GM18951 (cell line): ENCODE data around the gene CETN1.

Experiments used
- POLR2A ChIP-seq: IDR thresholded peaks from 4 replicates; pipeline ENCODE4 v1.6.1; 2011; ENCODE audit warnings: mild to moderate bottlenecking; ENCODE audit not compliant: insufficient read length, insufficient read depth; ENCODE audit errors: extremely low read depth
- in situ Hi-C: fragments of 300-500 bp; cut with MboI; formaldehyde crosslinking; loops from one replicate; pipeline ENCODE4 v1.12.0; 2022; ENCODE audit warnings: low sequenced_read_pairs, mixed read lengths, inconsistent platforms; ENCODE audit not compliant: unreplicated experiment

The CETN1 gene

GRCh38 chr18:580154-580553, at the start of gene CETN1:
Gene CETN1, plus strand, starts transcription at chr18:580380. Its CDS starts 29 bp downstream, at chr18:580409.
- no peak for TF ChIP-seq POLR2A
- in situ Hi-C loops, result no loop called here

DNA sequence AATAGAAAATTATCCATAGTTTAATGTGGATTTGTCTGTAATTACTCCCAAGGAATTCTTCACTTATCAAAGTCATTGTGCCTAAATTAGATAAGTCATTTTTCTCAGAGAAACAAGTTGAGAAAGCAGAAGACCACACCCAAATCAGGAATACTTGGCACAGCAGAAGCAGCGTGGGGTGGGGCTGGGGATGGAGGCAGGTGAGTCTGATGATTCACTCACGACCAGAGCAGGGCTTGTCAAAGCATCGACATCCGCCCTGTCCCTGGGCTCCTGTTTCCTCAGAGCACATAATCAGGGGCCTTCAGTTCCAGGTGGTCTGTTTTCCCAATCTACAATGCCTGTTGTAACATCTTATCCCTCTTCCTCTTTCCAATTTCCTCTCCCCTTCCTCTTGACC, 48.2 kb upstream of the CETN1 start:
- in situ Hi-C loops, result no loop called here

DNA sequence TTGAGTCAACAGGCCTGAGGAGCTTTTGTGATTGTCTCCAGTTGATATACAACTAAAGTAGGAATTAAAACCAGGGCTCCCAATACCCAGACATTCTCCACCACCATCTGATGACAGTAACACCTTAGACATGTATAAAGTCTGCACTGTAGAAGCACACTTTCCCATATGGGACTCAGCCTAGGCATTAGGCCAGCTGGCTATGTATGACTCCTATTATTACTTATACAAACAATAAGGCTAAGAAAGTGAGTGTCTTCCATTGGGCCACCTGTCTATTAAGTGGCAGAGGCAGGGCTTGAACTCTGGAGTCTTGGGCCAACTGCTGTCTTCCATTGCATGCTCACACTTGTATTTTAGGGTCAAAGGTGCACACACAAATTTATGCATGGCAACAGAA, 47.5 kb upstream of the CETN1 start:
- TF ChIP-seq POLR2A, result no peak
- in situ Hi-C loops, result no loop called here

More for the DNA sequence above, 48.2 kb upstream of the CETN1 start:
- no peak for TF ChIP-seq POLR2A

GRCh38 chr18:533995-534601, 46.1 kb upstream of the CETN1 start:
- in situ Hi-C loops, result no loop called here
- no peak for TF ChIP-seq POLR2A

GRCh38 chr18:543447-544078, 36.6 kb upstream of the CETN1 start:
- in situ Hi-C loops, result no loop called here

DNA sequence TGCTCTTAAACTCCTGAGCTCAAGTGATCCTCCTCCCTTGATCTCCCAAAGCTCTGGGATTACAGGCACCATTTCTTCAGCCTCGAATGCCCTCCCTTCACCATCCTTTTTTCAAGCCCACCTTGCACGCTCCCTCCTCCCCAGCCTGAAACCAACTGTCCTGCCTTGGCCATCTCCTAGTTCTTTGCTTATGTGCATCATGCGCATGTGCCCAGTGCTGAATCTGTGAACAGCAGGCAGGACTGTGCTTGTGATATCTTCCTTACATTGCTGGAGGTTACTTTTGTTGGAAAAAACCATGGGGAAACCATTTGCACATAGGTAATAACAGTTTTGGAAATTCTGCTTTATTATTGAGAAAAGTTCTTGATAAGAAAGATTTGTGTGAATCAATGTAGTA, 30.2 kb upstream of the CETN1 start:
- in situ Hi-C loops, result no loop called here

More at GRCh38 chr18:543447-544078, 36.6 kb upstream of the CETN1 start:
- TF ChIP-seq POLR2A, result no peak

DNA sequence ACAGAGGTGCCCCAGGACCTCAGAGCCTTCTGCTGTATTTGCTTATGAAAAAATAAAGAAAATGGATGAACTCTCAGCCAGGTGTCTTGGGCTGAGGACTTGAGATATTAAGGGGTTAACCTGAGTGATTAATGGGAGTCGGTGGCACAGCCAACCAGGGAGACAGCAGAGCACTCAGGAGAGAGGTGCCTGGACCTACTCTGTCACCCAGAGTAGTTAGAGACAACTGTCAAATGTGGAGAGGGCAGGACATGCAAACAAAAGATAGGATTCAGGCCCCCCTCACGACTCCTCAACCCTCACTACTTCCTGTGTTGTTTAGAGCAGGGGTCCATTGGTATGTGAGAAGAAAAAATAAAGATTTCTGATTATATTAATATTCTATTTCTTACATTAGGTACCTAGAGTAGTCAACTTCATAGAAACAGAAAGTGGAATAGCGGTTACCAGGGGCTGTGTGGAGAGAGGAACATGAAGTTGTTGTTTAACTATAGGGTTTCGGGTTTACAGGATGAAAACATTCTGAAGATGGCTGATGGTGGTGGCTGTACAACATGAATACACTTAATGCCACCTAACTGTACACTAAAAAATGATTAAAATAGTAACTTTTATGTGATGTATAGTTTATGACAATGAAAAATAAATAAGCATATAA, 28.6 kb upstream of the CETN1 start:
- in situ Hi-C loops, result no loop called here
- no peak for TF ChIP-seq POLR2A

More for the DNA sequence above, 30.2 kb upstream of the CETN1 start:
- no peak for TF ChIP-seq POLR2A

DNA sequence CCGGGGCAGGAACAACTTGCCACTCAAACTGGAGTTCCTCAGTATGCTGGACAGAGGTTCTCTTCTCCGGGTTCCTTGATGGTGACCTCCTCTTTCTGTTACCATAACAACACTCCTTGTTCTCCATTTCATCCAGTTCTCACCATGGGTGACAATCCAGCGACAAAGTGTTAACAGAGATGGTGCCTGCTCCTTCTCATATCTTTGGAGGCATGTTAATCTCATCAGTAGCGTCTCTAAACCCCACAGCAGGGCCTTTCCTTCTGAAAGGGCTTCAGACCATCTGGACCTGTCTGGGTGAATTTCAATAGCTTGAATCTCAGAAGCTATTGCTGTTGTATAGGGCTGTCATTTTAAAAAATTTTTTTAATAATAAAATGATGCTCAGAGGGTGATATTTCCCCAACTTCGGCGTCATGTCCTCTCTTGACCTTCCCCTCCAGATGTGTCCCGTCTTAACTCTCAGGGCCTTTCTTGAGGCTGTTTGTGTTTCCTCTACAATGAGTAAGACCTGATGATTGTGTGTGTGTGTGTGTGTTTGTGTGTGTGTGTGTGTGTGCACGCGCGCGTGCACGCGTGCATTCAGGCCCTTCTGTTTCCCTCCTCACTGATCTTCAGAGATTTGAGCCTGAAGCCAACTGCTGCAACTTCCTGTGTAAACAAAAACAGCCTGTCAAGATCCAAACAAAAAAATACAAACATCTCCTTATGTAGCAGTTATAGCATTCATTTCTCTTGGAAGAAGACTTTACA, 24.3 kb upstream of the CETN1 start:
- in situ Hi-C loops, result no loop called here
- TF ChIP-seq POLR2A, result no peak

DNA sequence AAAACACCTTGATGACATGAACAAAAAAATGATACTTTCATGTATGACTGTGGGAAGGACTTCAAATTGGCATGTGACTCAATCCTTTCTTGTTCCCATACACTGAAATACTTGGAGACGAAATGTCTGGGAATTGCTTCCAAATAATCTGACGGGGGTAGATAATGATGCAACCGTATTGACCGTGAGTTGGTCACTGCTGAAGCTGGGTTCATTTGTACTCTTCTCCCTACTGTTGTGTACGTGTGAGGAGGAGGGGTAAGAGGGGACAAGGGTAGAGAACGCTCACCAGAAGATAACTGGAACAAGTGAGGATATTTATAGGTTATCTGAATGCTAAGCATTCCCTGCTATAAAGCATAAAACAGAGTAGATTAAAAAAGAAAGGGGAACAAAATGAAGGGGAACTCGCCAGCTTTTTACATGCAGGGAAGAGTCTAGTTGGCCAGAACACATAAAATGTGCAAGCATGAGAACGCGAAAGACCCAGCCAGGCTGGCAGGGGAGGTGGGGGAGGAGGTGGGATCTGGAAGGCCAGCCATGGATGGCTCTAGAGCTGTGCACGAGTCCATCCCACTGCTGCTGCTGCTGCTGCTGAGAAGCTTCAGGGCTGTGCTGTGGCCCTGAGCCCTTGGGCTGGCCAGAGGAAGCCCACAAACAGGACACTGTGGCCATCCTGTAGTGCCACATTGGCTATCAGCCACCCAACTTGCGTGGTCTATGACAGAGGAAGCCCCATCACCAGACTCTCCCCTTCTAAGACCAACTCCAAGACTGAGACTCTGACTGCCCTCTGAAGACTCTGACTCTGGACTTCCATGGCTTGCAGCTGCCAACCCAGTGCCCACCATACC, 15.2 kb upstream of the CETN1 start:
- in situ Hi-C loops, result no loop called here
- no peak for TF ChIP-seq POLR2A

GRCh38 chr18:565562-566061, 14.6 kb upstream of the CETN1 start:
- TF ChIP-seq POLR2A, result no peak

GRCh38 chr18:567122-567521, 13.1 kb upstream of the CETN1 start:
- in situ Hi-C loops, result no loop called here
- no peak for TF ChIP-seq POLR2A

More at GRCh38 chr18:565562-566061, 14.6 kb upstream of the CETN1 start:
- in situ Hi-C loops, result no loop called here

GRCh38 chr18:568731-569130, 11.4 kb upstream of the CETN1 start:
- in situ Hi-C loops, result no loop called here

More at GRCh38 chr18:568731-569130, 11.4 kb upstream of the CETN1 start:
- no peak for TF ChIP-seq POLR2A
